GM21619 (cell line): ENCODE measurements around the gene PLK5.
"Not testable (repeated sequence)": the region's sequence is repeated elsewhere in the genome, so short reads cannot be mapped to it uniquely, and the experiment has no call there.

ENCODE experiments used
- ATAC-seq: cut with Tn5 transposase; IDR thresholded peaks from one replicate; pipeline ENCODE4 v1.9.1; 2021; ENCODE audit not compliant: unreplicated experiment

Gene PLK5

DNA sequence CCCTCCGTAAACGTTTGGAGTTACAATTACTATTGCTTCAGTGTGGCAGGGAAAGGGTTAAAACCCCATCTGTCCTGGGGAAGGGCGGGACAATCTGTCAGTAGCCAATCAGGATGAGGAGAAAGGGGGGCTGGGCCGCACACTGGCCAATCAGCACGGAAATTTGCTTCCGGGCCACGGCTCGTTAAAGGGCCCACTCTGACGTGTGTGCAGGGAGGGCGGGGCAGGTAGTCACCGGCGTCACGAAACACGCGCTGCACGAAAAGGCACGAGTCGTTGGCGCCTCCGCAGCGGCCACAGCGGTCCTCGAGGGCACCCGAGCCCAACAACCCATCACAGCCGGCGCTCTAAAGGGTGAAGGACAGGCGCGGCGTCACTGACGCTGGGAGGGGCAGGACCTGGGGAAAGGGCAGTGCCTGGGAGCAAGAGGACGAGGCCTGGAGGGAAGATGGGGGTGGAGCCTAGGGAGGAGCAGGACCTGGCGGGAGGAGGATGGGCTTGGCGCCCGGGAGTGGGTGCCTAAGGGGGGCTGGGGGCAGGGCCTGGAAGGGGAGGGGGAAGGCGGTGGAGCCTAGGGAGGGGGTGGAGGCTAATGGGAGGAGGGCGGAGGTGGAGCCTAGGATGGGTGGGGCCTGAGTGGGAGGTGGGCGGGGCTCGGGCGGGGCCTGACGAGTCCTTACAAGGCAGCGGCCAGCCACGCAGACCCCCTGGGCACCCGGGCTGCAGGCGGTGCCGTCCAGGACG lies 15.9 kb upstream of the PLK5 start:
- no peak for ATAC-seq

DNA sequence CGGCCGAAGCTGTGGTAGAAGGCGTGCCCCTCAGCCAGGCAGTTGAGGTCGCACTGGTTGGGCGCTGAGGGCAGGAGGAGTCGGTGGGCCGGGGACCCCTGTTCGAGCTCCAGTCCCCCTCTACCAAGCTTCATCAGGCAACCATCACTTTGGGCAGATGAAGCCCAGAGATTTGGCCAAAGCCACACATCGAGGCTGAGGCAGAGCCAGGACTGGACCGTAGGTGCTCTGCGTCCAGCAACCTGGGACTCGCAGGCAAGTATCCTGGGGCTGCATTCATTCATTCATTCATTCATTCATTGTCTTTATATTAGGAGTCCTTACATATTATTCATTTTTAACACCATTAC lies 15.4 kb upstream of the PLK5 start:
- ATAC-seq: no peak

DNA sequence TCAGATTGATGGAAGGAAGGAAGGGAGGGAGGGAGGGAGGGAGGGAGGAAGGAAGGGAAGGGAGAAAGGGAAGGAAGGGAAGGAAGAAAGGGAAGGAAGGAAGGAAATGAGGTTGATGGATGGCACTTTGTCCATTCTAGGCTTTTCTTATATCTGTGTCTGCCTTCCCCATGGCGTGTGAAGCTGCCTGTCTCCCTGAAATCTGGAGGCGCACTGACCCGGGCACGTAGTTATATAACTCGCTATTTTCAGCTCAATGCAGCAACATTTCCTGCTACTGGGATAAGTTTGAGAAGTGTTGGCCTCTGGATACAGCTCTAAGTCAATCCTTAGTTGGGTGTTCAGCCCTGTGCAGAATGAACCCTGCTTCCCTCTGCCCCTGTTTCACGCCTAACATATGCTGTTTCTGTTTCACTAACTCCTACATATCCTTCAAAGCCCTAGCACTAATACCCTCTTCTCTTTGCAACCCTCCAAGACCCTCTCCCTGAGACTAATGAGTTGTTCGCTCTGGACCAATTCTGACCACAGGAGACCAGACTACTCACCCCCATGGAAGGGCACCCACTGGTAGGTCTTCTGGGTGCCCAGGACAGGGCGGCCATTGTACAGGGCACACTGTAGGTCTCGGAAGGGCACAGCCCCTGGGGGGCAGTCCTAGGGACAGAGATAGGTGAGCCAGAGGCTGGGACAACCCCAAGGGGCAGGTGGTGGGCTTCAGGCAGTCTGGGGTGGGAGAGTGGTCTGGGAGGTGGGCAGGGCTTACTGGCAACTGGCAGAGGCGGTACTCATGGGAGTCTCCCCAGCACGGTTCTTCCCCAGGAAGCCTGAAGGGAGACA lies 14.1 kb upstream of the PLK5 start:
- no peak for ATAC-seq

GRCh38 chr19:1510442-1510806 lies 13.5 kb upstream of the PLK5 start:
- no peak for ATAC-seq

DNA sequence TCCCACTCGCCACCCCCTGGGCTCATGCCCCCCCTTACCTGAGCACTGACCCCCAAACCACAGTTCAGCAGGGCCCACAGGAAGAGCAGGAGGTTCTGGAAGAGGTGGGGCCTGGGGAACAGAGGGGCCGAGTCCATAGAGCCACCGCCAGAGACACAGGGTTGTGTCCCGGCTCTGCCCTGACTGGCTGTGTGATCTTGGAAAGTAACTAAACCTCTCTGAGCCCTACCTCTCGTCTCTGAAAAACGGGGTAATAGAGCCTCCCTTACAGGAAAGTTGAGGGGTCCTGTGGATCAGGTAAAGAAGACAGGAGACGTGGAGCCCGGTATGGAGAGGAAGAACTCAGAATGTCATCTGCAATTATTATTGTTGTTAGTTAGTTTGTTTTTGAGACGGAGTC lies 13.1 kb upstream of the PLK5 start:
- ATAC-seq: no peak

- ATAC-seq: no peak
These were observed 12.3 kb upstream of the PLK5 start for GRCh38 chr19:1511318-1512317.

DNA sequence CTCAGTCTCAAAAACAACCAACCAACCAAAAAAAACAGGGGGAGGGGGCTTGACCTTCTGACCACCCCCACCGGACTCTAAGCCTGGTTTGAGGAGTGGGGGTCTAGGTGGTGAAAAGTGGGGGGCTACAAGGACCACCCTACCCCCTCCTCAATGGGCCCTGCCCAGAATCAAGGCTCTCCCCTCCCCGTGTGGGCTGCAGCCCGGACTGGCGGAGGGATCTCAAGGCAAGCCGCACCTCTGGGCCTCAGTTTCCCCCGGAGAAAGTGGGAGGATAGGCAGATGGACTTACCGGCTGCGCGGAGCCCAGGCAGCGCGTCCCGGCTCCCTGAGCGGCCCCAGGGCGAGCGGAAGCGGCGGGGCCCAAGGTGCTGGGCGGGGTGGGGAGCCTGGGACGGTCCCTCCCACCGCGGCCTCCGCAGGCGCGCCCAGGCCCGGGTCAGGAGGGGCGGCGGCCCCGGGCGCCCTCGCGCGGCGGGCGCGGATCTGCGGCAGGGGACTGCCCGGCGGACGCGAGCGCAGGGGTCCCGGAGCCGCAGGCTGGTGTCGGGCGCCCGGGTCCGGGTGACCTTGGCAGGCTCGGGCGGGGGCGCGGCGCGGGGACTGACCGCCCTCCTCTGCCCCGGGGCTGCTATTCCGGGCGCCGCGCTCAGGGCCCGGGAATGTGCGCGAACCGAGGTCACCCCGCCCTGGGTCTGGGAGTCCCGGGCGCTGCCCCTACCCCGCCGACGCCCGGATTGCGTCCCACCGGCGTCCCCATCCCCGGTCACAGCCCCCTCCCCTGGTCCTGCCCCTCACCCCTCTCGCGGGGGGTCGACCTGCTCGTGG lies 11.0 kb upstream of the PLK5 start, which contains the start of gene ADAMTSL5:
Gene ADAMTSL5 (minus strand): TSS at position 349 of the 828 bp plus-strand sequence. CDS start 2,076 bp downstream, outside the sequence.
- no peak for ATAC-seq

DNA sequence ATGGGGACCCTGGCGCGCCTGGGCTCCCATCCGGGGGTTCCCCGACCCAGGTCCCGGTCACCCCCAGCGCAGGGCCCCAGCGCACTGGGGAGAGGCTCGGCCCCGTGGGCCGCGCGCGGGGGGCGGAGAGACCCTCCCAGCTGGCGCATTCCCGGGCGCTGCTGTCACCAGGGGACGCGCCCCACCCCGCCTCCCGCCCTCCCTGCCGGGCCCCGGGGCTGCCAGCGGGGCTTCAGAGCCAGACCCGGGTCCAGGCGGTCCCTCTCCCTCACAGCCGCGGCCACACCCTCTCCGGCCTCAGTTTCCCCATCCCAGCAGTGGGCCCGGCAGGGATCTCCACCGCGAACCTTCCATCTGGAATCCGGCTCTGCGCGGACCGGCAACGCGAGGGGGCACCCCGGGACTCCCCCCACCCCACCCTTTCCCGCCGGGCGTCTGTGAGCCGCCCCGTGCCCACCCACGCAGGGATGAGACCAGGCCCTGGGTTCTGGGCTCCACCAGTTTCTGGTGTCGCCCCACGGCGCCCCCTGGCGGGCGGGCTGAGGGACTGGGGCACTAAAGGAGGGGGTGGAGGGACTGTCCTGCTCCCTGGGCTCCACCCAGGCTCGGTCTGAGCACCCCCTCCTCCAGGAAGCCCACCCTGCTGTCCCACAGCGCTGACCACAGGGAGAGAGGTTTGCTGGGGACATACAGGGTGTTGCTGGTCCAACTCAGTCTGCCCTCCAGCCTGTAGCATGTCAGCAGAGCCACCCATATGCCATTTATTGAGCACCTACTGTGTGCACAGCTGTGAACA lies 10.2 kb upstream of the PLK5 start:
- ATAC-seq: no peak

GRCh38 chr19:1514295-1514661 lies 9.6 kb upstream of the PLK5 start:
- ATAC-seq: no peak

DNA sequence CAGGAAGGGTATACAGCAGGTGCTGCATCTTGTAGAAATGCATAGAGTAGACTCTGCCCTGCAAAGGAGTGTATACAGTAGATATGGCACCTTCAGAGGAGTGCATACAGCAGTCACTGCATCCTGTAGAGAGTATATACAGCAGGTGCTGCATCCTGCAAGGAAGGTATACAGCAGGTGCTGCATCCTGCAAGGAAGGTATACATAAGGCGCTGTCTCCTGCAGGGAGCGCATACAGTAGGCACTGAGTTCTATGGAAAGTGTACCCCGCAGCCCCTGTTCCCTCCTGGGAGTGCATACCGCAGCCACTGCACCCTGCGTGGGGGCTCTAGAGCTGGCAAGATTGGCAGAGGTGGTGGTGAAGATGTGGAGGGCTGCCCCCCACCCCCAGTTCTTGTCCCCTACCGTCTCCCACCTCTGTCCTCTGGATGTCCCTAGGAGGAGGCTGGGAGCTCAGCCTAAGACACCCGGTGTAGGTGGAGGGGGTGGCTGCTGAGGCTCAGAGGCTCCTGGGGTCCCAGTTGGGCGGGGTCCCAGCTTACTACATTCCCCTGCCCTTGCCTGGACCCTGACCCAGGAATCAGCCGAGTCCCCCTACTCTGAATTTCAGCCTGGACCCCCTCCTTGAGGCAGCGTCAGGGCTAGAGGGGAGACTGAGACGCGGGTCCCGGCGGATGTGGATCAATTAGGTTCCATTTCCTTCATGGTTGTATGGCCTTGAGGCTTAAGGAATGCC lies 8.7 kb upstream of the PLK5 start:
- ATAC-seq: no peak

GRCh38 chr19:1516395-1516753 lies 7.5 kb upstream of the PLK5 start:
- ATAC-seq: no peak

- ATAC-seq: no peak
These were observed 5.4 kb upstream of the PLK5 start for GRCh38 chr19:1518471-1518870.

DNA sequence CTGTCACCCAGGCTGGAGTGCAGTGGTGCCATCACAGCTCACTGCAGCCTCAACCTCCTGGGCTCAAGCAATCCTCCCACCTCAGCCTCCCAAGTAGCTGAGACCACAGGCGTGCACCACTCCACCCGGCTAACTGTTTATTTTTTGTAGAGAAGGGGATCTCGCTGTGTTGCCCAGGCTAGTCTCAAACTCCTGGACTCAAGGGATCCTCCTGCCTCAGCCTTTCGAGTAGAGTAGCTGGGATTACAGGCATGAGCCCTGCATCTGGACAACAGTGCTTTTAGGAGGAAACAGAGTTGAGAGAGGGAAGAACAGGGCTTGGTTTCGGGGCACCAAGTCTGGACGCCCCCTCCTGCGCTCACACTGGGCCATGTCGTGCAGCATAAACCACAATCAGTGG lies 4.1 kb upstream of the PLK5 start:
- not testable (repeated sequence) for ATAC-seq

DNA sequence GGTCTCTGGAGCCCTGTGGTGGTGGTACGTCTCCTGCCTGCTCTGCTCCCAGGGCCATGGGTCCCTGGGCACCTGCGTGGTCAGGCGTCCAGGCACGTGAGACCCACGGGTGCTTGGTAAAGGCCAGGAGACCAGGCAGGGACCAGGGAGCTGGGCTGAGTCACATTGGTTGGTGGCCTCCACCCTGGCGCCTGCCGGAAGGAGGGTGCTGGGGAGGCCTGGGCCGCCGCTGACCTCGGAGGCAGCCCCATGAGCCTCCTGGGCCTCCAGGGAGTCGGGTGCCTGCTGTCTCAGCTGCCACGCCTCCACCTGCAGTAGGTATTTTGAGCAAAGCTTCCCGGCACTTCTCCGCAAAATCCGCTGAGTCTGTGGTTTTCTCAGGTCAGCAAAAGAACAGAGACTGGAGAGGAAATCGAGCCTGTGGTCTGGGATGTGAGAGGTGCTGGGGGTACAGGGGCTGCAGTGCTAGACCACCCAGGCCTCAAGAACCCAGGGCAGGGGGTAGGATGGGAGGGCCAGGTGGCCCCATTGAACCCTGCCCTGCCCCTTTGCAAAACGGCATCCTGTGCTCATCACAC lies 3.6 kb upstream of the PLK5 start:
- ATAC-seq: no peak

DNA sequence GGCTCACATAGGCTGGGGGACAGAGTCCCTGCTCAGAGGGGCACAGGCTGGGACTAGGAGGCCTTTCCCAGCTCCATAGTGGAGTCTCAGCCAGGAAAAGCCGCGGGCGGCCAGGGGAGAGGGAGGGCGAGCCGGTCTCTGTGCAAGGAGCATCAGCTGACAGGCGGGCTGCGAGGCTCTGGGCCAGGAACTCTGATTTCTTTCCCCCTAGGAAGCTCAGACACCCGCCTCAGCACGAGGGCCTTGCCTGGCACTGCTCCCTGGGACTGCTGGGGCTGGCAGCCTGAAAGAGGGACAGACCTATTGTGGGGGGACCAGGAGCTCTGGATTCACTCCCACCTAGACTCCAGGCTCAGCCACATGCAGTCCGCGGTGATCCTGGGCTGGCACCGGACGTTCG lies 2.2 kb upstream of the PLK5 start:
- ATAC-seq: no peak

DNA sequence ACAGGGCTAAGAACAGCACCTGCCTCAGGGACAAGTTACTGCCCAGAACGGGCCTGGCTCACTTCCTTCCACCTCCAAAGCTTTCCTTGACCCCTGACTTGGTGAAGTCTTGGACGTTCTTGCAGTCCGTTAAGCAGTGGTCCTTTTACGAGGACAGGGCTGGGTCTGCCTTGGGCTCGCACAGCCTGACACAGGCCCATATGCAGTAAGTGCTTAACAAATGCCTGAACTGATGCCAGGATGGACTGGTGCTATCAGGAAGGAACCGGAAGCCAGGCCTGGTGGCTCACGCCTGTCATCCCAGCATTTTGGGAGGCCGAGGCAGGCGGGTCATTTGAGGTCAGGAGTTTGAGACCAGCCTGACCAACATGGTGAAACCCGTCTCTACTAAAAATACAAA lies 1.8 kb upstream of the PLK5 start:
- ATAC-seq: no peak

GRCh38 chr19:1522838-1523237 lies 1.0 kb upstream of the PLK5 start:
- no peak for ATAC-seq

- ATAC-seq: no peak
These were observed 552 bp downstream of the PLK5 start for GRCh38 chr19:1524287-1524971.
